ENCODE data around the gene PTGES3L. TPM values are rescaled to one million over a fixed set of nuclear protein-coding genes. Genes with fewer than 3 reads are reported as not detected.

Gene PTGES3L
- total and polyA plus RNA-seq, 2 of the 13 experiments (the other 11 are each of a cell fraction or from before 2014, with no cell fraction given), result 1.2 to 2.9 TPM

DNA sequence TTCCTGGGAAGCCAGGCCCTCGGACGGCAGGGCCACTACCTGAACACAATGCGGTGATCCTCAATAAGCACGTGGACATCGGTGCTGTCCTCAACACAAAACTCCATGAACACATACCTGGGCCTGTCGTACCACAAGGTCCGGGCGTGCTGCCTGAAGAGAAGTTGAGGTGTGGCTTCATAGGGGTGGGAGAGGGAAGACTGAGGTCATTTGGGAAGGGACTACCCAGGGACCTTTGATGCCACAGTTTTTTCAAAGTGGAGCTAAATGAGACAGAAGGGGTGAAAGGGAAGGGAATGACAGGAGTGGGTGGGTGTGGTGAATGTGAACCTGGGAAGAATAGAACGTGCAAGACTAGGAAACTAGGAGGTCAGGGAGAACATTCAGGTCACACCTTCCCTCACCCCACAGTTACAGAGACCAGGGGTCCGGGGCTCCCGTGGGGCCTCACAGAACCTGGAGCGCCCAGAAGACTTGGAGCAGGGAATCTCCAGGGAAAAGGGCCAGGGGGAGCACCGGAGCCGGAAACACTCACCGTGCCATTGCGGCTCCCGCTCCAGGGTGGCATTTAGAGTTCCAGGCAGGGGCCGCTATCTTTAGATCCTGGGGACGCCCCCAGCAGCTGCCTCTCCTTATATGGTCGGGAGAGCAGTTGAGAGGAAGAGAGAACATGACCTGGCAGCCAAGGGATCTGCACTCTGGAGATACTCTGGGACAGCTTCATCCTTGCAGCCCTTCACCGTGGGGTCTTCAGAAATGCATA lies at the start of gene PTGES3L (continued):
- TF ChIP-seq, protein P1, sequence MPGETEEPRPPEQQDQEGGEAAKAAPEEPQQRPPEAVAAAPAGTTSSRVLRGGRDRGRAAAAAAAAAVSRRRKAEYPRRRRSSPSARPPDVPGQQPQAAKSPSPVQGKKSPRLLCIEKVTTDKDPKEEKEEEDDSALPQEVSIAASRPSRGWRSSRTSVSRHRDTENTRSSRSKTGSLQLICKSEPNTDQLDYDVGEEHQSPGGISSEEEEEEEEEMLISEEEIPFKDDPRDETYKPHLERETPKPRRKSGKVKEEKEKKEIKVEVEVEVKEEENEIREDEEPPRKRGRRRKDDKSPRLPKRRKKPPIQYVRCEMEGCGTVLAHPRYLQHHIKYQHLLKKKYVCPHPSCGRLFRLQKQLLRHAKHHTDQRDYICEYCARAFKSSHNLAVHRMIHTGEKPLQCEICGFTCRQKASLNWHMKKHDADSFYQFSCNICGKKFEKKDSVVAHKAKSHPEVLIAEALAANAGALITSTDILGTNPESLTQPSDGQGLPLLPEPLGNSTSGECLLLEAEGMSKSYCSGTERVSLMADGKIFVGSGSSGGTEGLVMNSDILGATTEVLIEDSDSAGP (CRISPR knock-in tag; IDR thresholded peaks at IDR 0.05; ENCODE audit: borderline replicate concordance), result no peak
- TF ChIP-seq ZFP82 (CRISPR knock-in tag; IDR thresholded peaks at IDR 0.05; ENCODE audit: borderline replicate concordance) (0 out of 2 replicates have a peak, but pooled peaks have one; percentile 1), GATAD1 (CRISPR knock-in tag; IDR thresholded peaks at IDR 0.05) (no peak), ZNF333 (CRISPR knock-in tag; IDR thresholded peaks at IDR 0.05; ENCODE audit: borderline replicate concordance) (peak; percentile 76; the same call in 1 of the 2 replicates), ZNF709 (CRISPR knock-in tag; IDR thresholded peaks at IDR 0.05) (0 out of 2 replicates have a peak, but pooled peaks have one; percentile 14), KLF15 (CRISPR knock-in tag; IDR thresholded peaks at IDR 0.05; ENCODE audit: borderline replicate concordance) (peak; percentile 44; the same call in 1 of the 2 replicates), ZNF224 (CRISPR knock-in tag; IDR thresholded peaks at IDR 0.05) (0 out of 2 replicates have a peak, but pooled peaks have one; percentile 85), MYC (CRISPR knock-in tag; IDR thresholded peaks at IDR 0.05; ENCODE audit: borderline replicate concordance) (0 out of 2 replicates have a peak, but pooled peaks have one; percentile 30), FOXJ3 (CRISPR knock-in tag; IDR thresholded peaks at IDR 0.05; ENCODE audit: borderline replicate concordance) (0 out of 2 replicates have a peak, but pooled peaks have one; percentile 51), ZNF891 (CRISPR knock-in tag; IDR thresholded peaks at IDR 0.05) (peak; percentile 84)
- TF ChIP-seq, protein P2, sequence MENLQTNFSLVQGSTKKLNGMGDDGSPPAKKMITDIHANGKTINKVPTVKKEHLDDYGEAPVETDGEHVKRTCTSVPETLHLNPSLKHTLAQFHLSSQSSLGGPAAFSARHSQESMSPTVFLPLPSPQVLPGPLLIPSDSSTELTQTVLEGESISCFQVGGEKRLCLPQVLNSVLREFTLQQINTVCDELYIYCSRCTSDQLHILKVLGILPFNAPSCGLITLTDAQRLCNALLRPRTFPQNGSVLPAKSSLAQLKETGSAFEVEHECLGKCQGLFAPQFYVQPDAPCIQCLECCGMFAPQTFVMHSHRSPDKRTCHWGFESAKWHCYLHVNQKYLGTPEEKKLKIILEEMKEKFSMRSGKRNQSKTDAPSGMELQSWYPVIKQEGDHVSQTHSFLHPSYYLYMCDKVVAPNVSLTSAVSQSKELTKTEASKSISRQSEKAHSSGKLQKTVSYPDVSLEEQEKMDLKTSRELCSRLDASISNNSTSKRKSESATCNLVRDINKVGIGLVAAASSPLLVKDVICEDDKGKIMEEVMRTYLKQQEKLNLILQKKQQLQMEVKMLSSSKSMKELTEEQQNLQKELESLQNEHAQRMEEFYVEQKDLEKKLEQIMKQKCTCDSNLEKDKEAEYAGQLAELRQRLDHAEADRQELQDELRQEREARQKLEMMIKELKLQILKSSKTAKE (CRISPR knock-in tag; IDR thresholded peaks at IDR 0.05; ENCODE audit: borderline replicate concordance), result no peak
- TF ChIP-seq, protein P3, sequence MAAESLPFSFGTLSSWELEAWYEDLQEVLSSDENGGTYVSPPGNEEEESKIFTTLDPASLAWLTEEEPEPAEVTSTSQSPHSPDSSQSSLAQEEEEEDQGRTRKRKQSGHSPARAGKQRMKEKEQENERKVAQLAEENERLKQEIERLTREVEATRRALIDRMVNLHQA (CRISPR knock-in tag; IDR thresholded peaks at IDR 0.05), result no peak
- TF ChIP-seq, protein P4, sequence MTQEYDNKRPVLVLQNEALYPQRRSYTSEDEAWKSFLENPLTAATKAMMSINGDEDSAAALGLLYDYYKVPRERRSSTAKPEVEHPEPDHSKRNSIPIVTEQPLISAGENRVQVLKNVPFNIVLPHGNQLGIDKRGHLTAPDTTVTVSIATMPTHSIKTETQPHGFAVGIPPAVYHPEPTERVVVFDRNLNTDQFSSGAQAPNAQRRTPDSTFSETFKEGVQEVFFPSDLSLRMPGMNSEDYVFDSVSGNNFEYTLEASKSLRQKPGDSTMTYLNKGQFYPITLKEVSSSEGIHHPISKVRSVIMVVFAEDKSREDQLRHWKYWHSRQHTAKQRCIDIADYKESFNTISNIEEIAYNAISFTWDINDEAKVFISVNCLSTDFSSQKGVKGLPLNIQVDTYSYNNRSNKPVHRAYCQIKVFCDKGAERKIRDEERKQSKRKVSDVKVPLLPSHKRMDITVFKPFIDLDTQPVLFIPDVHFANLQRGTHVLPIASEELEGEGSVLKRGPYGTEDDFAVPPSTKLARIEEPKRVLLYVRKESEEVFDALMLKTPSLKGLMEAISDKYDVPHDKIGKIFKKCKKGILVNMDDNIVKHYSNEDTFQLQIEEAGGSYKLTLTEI (CRISPR knock-in tag; conservative IDR thresholded peaks at IDR 0.05), result no peak

Measured in HepG2 (cell line).